ENCODE measurements around the gene CTDP1. TPM values are rescaled to one million over a fixed set of nuclear protein-coding genes. Genes with fewer than 3 reads are reported as not detected.

CTDP1 gene
- total and polyA plus RNA-seq, 9 of the 15 experiments (the other 6 are each of a cell fraction or from before 2014, with no cell fraction given): 0.07 to 19.2 (median 4.0) TPM

GRCh38 chr18:79705272-79705671, 25.7 kb downstream of the CTDP1 start:
- H3K9me3 ChIP-seq (replicated peaks; ENCODE audit: control insufficient read depth, insufficient read depth, low read depth, low read length): no peaks in the 10 kb centered on the region
- H2AFZ ChIP-seq (ENCODE audit: low read depth, low read length): no peak overlapping the region
- no TSS peak for BruUV-seq (replicated peaks)
- POLR2A ChIA-PET: no interaction called here
- in situ Hi-C loops (cut with MboI): no loop called here
- no peak overlapping the region for H3K4me2 ChIP-seq (ENCODE audit: insufficient read depth, low read length)
- no peaks in the 10 kb centered on the region for H3K79me2 ChIP-seq (ENCODE audit: control insufficient read depth, insufficient read depth, low read length)
- no peak for ATAC-seq
- no peaks in the 10 kb centered on the region for H3K9me1 ChIP-seq (ENCODE audit: control insufficient read depth, insufficient read depth, low read length)
- H3K4me3 ChIP-seq: no peak overlapping the region
- H4K20me1 ChIP-seq (replicated peaks; ENCODE audit: control insufficient read depth, insufficient read depth, low read length): no peaks in the 10 kb centered on the region
- no peak overlapping the region for H3K27ac ChIP-seq (ENCODE audit: extremely low read depth, low read depth, low read length)
- no peaks in the 10 kb centered on the region for H3K27me3 ChIP-seq (ENCODE audit: control insufficient read depth in 2 of 2, insufficient read depth in 2 of 2, low read length in 2 of 2)
- 95% methylated on average over 18 of the region's 28 CpGs for WGBS (ENCODE audit: insufficient coverage, low coverage, missing lambda C conversion rate)
- no peaks in the 10 kb centered on the region for H3K4me1 ChIP-seq (replicated peaks in 1 of 2; ENCODE audit: control insufficient read depth in 2 of 2, insufficient read depth in 2 of 2, low read length in 2 of 2)
- peaks cover 29% of the 10 kb centered on the region; the same call in 2 of the 3 replicates for H3K36me3 ChIP-seq (ENCODE audit: control insufficient read depth, insufficient read depth, low read length)
- DNase-seq (ENCODE audit: extremely low read depth in 1 of 4, low spot score in 3 of 4): no peak
- intact Hi-C loops (cut with micrococcal nuclease): no loop called here
- CTCF ChIA-PET (ENCODE audit: low intra/inter-chr PET ratio): no interaction called here
- H3K9ac ChIP-seq (ENCODE audit: insufficient read depth in 1 of 2, low read depth in 2 of 2, low read length in 2 of 2): no peak overlapping the region
- no peak for FAIRE-seq
- no peak for TF ChIP-seq ZNF12 (CRISPR knock-in tag; IDR thresholded peaks at IDR 0.05)
- TF ChIP-seq RBM39 (optimal IDR thresholded peaks at IDR 0.05; ENCODE audit: low read depth, low read length): no peak
- TF ChIP-seq ZFP1 (CRISPR knock-in tag; IDR thresholded peaks at IDR 0.05): no peak
- TF ChIP-seq HDAC6 (IDR thresholded peaks at IDR 0.05; ENCODE audit: low read depth, low read length): no peak
- TF ChIP-seq IRF9 (tag; IDR thresholded peaks at IDR 0.05): no peak
- no peak for TF ChIP-seq PKNOX1 (IDR thresholded peaks at IDR 0.05)
- TF ChIP-seq ZBTB12 (CRISPR knock-in tag; IDR thresholded peaks at IDR 0.05): no peak
- no peak for TF ChIP-seq EHMT2 (IDR thresholded peaks at IDR 0.05)
- TF ChIP-seq ZSCAN29 (IDR thresholded peaks at IDR 0.05): no peak
- TF ChIP-seq THAP7 (CRISPR knock-in tag; IDR thresholded peaks at IDR 0.05): no peak
- TF ChIP-seq NFE2L1 (tag; IDR thresholded peaks at IDR 0.05; ENCODE audit: borderline replicate concordance, low read depth): no peak
- no peak for TF ChIP-seq NFYB (IDR thresholded peaks at IDR 0.05; ENCODE audit: extremely low read depth, insufficient read length)
- no peak for TF ChIP-seq FOS (IDR thresholded peaks at IDR 0.05; ENCODE audit: extremely low read depth, insufficient read length)
- TF ChIP-seq POU5F1 (IDR thresholded peaks at IDR 0.05; ENCODE audit: borderline replicate concordance, low read depth, low read length, partially characterized antibody): no peak
- no peak for TF ChIP-seq MBD1 (CRISPR knock-in tag; IDR thresholded peaks at IDR 0.05)
- TF ChIP-seq ID3 (CRISPR knock-in tag; IDR thresholded peaks at IDR 0.05): no peak
- no peak for TF ChIP-seq ID3 (tag; IDR thresholded peaks at IDR 0.05)
- TF ChIP-seq SNAPC5 (CRISPR knock-in tag; IDR thresholded peaks at IDR 0.05): no peak
